ENCODE measurements around the gene MDC1.
"Not testable (repeated sequence)": the region's sequence is repeated elsewhere in the genome, so short reads cannot be mapped to it uniquely, and the experiment has no call there.

Gene MDC1

GRCh38 chr6:30725713-30726505 lies 8.8 kb upstream of the MDC1 start:
- DNase-seq (ENCODE audit: low read depth, low spot score), result no peak

GRCh38 chr6:30724906-30725667 lies 8.0 kb upstream of the MDC1 start:
- DNase-seq (ENCODE audit: low read depth, low spot score), result no peak

- DNase-seq (ENCODE audit: low read depth, low spot score), result not testable (repeated sequence)
Measured at GRCh38 chr6:30723843-30724741, 7.0 kb upstream of the MDC1 start.

- not testable (repeated sequence) for DNase-seq (ENCODE audit: low read depth, low spot score)
Measured at GRCh38 chr6:30723159-30723842, 6.2 kb upstream of the MDC1 start.

GRCh38 chr6:30722280-30723112 lies 5.4 kb upstream of the MDC1 start:
- peak; percentile 30 for DNase-seq (ENCODE audit: low read depth, low spot score)

- not testable (repeated sequence) for DNase-seq (ENCODE audit: low read depth, low spot score)
Measured at GRCh38 chr6:30722025-30722279, 4.9 kb upstream of the MDC1 start.

GRCh38 chr6:30721198-30722024 lies 4.3 kb upstream of the MDC1 start:
- peak; percentile 59 for DNase-seq (ENCODE audit: low read depth, low spot score)

GRCh38 chr6:30720738-30721197 lies 3.7 kb upstream of the MDC1 start:
- no peak for DNase-seq (ENCODE audit: low read depth, low spot score)

GRCh38 chr6:30719791-30720737 lies 3.0 kb upstream of the MDC1 start, which contains the start of gene TUBB:
Gene TUBB (plus strand): TSS chr6:30720352. CDS start chr6:30720507, 155 bp downstream.
- DNase-seq (ENCODE audit: low read depth, low spot score), result peak; percentile 89

- DNase-seq (ENCODE audit: low read depth, low spot score), result no peak
Measured at GRCh38 chr6:30719356-30719755, 2.3 kb upstream of the MDC1 start.

- not testable (repeated sequence) for DNase-seq (ENCODE audit: low read depth, low spot score)
Measured at GRCh38 chr6:30717845-30718720, 1.0 kb upstream of the MDC1 start.

GRCh38 chr6:30716879-30717128 lies 277 bp downstream of the MDC1 start:
- DNase-seq (ENCODE audit: low read depth, low spot score), result no peak

- DNase-seq (ENCODE audit: low read depth, low spot score), result no peak
Measured at GRCh38 chr6:30714263-30714662, 2.8 kb downstream of the MDC1 start.

- DNase-seq (ENCODE audit: low read depth, low spot score), result no peak
Measured at GRCh38 chr6:30712441-30712945, 4.6 kb downstream of the MDC1 start.

GRCh38 chr6:30711758-30712380 lies 5.2 kb downstream of the MDC1 start:
- no peak for DNase-seq (ENCODE audit: low read depth, low spot score)

GRCh38 chr6:30709101-30709868 lies 7.8 kb downstream of the MDC1 start:
- DNase-seq (ENCODE audit: low read depth, low spot score), result no peak
